HG03469 (cell line): ENCODE measurements around the gene DPM1.
"Not testable (repeated sequence)": the region's sequence is repeated elsewhere in the genome, so short reads cannot be mapped to it uniquely, and the experiment has no call there.

ENCODE experiments used
- ATAC-seq: cut with Tn5 transposase; IDR thresholded peaks from one replicate; pipeline ENCODE4 v1.9.1; 2021; ENCODE audit warnings: mild to moderate bottlenecking, moderate library complexity, moderate number of reproducible peaks; ENCODE audit not compliant: unreplicated experiment

Gene DPM1

GRCh38 chr20:50980071-50980681 lies 21.8 kb upstream of the DPM1 start:
- no peak for ATAC-seq

DNA sequence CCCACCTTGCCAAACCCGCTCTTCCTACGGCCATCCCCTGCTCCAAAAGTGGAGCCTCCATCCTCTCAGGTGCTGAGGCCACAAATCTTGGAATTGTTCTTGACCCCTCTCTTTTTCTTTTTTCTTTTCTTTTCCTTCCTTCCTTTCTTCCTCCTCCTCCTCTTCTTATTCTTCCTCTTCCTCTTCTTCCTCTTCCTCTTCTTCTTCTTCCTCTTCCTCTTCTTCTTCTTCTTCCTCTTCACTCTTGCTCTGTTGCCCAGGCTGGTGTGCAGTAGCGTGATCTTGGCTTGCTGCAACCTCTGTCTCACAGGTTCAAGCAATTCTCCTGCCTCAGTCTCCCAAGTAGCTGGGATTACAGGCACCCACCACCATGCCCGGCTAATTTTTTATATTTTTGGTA lies 20.2 kb upstream of the DPM1 start:
- not testable (repeated sequence) for ATAC-seq

DNA sequence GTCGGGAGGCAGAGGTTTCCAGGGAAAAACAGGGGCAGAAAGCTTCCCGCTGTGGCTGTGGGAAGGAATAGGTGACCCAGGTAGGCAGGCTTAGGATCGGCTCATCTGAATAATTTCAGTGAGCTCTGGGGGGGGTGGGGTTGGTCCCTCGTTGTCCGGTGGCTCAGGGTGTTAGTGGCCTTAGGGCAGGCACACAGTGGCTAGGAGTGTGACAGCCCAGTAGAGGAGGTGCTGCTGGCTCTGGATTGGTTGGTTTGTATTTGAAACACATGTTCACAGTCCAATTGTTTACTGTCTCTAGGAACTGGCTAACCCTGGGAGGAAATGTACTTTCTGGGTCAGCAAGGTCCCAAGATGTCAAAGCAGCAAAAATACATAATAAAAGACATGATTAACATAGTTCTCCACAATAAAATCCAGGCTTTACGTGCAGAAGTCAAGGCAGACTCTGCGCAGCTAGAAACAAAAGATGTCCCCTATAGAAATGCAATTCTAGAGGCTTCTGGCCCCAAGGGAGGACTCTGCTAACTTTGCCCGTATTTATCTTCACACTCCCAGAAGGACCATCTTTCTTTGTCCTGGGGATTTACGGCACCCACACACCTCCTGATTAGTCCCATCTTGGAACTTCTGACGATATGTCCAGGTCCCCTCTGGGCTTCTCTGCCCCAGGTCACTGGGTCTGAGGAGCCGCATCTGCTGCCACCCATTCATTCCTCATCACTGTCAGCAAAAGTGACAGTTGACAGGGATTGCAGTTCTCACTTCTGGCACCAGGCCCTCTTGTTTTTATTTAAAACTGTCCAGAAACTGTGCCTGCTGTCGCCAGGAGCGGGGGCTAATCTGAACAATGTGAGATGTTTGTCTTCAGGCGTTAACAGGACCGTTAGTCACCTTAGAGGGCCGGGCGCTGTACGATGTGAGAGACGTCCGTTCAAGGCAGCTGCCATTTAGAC lies 19.0 kb upstream of the DPM1 start:
- no peak for ATAC-seq

DNA sequence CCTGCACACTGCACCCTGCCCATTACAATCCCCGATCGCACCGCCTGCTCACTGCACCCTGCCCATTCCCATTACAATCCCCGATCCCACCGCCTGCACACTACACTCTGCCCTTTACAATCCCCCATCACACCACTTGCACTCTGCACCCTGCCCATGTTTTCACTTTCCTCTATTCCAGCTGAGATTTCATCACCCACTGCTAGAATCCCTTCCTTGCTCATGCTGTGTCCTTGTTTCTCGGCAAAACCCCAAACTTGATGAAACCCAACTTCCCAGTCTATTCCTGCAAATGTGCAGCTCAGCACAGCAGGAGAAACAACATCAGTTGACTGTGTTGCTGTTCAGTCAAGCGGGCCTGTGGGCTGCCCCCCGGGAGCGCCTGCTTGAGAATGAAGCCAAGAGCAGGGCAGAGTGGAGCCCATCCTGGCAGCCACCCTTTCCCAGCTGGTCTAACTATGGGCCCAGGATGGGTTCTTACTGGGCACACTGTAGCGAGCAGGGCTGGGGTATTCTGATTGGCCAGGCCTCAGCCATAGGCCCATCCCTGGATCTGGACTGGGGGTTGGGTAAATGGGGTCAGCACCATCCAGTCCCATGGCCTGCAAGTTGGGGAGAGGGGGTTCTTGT lies 17.5 kb upstream of the DPM1 start:
- ATAC-seq: no peak

DNA sequence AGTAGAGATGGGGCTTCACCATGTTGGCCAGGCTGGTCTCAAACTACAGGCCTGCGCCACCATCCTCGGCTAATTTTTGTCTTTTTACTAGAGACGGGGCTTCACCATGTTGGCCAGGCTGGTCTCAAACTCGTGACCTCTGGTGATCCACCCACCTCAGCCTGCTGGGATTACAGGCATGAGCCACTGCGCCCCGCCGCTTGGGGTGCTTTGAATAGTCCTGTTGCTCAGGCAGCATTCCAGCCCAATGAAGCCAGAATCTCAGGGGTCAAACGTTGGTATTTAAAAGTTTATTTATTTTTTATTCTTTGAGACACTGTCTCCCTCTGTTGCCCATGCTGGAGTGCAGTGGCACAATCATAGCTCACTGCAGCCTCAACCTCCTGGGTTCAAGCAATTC lies 11.6 kb upstream of the DPM1 start:
- ATAC-seq: no peak

- ATAC-seq: no peak
These were observed 11.1 kb upstream of the DPM1 start for GRCh38 chr20:50969435-50969834.

- no peak for ATAC-seq
These were observed 10.0 kb upstream of the DPM1 start for GRCh38 chr20:50968289-50968688.

DNA sequence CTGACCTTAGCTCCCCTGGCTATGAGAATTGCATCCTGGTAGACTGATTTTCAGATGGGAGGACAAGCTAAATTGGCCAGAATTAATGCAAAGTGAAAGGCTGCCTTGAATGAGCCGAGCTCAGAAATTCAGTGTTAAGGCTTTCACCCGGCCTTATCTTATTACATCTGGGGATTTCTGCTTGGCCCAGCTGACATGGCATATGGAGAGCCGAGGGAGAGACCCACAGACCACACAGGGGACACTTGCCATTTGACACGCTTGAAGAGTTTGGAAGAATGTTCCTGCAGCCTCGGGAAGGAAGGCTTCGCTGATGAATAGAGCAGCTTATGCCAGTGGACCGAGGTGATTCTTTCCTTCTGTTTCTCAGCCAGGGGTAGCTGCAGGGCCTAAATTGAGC lies 9.3 kb upstream of the DPM1 start:
- no peak for ATAC-seq

DNA sequence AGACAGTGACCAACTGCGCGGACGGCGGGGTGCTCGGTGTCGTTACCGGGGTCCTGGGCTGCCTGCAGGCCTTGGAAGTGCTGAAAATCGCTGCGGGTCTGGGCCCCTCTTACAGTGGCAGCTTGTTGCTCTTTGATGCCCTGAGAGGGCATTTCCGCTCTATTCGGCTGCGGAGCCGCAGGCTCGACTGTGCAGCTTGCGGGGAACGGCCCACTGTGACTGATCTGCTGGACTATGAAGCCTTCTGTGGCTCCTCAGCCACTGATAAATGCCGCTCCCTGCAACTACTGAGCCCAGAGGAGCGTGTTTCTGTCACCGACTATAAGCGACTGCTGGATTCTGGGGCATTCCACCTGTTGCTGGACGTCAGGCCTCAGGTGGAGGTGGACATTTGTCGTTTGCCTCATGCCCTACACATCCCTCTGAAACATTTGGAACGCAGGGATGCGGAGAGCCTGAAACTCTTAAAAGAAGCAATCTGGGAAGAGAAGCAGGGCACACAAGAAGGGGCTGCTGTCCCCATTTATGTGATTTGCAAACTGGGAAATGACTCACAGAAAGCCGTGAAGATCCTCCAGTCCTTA lies 1.3 kb upstream of the DPM1 start:
- ATAC-seq: no peak

GRCh38 chr20:50958615-50959542 lies 547 bp upstream of the DPM1 start, which contains the start of gene MOCS3:
Gene MOCS3 (plus strand): TSS chr20:50958818. CDS start chr20:50958843, 25 bp downstream.
- peak; percentile 55 for ATAC-seq

DNA sequence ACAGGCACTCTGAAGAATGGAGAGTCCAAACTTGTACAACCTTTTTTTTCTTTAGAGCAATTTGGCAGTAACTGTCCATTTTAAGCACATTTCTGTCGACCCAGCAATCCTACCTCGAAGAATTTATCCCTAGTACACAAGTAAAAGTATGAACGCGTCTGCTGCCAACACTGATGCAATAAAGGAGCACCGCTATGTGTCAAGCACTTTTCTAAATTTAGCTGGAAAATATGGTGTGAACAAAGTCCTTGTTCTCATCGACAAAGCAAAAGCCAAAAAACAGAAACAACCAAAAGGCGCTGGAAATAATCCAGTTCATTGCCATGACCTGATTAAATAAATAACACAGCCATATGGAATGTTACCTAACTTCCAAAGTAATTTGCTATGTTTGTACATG lies 1.1 kb downstream of the DPM1 start:
- ATAC-seq: no peak

GRCh38 chr20:50953821-50954220 lies 4.5 kb downstream of the DPM1 start:
- ATAC-seq: no peak

DNA sequence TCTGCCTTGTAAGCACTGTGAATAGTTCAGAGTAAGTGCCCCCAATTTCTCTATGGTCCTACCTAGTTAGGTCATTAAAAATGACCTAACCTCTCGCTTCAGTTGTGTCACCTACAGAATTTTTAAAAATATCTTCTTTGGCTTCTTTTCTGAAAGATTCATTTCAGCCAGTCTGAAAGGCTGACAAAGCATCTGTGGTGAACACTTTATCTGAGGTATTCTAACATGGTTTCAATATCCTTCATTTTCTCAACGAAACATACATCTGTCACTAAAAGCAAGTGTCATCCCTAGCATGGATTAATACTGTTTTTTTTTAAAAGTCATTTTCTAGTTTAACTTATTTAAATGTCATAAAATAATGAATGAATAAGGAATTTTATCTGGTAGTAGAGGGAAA lies 5.1 kb downstream of the DPM1 start:
- no peak for ATAC-seq

DNA sequence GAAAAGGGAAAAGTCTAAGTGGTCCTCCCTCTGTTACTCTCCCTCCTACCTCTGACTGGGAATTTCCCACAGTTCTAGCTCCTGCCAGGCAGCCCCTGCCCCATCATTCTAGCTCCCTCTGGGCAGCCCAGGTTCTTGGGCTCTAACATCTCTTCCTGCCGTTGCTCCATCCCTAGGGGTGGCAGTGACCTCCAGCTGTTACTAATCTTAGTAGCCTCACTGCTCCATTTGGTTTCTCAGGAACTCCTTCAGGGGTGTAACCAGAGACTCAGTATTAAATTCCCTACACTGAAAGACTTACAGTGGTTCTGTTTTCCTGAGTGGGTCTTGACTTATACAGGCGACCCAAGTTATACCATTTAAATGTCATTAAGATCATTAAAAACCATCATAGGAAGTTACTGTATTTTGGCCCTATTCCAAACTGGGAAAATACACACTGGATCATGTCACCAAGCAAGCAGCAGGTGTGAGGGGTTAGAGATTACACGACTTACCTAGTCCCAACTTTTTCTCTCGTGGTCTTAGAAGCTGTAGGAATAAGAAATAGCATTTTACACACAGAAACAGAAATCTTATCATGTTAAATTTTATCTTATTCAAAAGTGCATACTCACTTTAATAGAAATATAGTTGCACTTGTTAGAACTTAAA lies 10.1 kb downstream of the DPM1 start:
- no peak for ATAC-seq

DNA sequence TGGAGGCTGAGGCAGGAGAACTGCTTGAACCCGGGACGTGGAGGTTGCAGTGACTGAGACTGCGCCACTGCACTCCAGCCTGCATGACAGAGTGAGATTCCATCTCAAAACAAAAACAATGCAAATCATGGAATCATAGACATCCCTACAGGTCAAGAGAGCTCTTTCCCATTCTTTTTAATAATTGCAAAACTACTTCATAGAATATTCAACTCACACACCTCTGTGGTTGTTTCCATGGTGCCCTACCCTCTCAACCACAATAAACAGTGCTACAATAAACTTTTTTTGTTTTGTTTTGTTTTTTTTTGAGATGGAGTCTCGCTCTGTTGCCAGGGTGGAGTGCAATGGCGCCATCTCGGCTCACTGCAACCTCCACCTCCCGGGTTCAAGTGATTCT lies 15.3 kb downstream of the DPM1 start:
- ATAC-seq: no peak

- ATAC-seq: no peak
These were observed 24.7 kb downstream of the DPM1 start for GRCh38 chr20:50933589-50933988.

DNA sequence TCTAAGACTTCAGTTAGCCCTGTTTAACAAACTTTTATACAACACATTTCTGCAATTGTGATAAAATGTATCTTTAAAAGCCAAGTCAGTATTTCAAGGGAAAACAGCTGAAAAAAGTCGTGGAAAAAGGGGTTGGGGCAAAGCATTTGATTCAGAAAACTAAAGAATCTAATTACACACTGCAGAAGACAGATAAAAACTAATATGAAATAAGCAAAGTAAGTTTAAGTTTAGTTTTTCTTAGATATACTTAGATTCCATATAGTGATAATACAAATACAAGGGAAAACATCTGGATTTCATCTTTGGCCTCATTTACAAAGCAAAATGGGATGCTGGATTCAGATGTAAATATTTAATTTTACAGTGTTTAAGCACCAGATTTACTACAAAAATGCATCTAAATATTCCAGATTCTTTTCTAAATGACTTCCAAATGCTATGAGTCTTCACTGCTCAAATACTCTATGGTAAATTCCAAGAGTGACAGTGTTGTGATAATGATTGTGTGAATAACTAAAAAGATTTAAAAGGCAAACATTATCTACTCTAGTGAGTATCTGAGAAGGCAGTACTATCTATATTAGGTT lies 25.5 kb downstream of the DPM1 start:
- no peak for ATAC-seq

DNA sequence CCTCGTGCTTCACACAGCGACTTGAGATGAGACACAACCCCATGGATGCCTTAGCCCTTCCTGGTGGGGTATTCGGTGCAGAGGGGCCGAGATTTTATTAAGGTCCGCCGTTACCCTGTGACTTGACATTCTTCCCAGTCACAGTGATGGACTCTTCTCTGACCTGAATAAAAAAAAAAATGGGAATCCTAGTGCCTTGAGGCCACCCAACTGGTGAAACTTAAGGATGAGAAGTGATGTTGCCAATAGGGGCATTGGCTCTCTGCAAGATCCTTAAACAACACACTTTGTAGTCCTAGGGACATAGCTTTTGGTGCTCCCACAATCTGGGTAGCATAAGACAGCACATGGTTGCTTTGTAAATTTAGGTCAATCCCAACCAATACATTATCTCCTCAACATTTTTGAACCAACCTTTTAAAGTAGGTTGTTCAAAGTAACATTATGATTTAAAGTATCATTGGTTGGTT lies 26.3 kb downstream of the DPM1 start:
- ATAC-seq: no peak

DNA sequence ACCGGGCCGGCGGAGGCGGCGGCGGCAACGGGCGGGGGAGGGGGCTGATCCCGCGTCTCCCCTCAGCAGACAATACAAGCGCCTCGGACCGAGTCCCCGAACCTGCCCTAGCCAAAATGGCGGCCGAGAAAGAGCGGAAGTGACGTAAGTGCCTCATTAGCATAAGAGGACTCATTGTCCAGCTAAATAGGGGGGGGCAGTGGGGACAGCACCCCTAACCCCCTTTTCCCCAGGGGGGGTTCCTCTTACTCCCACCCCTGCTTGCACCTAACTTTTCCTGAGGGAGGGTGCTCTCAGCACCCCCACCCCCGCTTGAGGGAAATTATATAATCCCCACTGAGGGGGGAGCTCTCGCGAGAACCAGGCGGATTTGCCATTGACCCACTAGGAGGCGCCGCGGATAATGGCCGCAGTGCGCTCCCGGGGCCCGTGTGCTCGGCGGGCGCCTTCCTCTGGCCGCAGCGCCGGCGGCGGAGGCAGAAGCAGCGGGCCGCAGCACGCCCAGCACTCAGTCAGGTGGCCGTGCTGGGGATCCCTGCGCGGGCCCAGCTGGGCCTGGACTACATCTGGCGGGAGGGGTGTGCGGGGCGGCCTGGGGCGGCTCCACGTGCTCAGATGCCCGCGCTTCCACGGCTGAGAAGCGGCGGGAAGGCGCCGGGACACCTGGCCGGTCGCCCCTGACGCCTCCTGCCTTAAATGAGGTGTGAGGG lies 26.9 kb downstream of the DPM1 start, which contains the start of gene ADNP:
ADNP (minus strand) TSS at position 132 of the 710 bp plus-strand sequence. CDS start 27,441 bp downstream, outside the sequence.
- peak; percentile 47 for ATAC-seq
